Measurements from ENCODE around the gene DNMT1. TPM values are rescaled to one million over a fixed set of nuclear protein-coding genes. Genes with fewer than 3 reads are reported as not detected.
"Not testable (repeated sequence)": the region's sequence is repeated elsewhere in the genome, so short reads cannot be mapped to it uniquely, and the experiment has no call there.

DNMT1 gene
- 100 to 1,000 TPM in 1 of 4 donors, 10 to 100 TPM in 3; 23.3 to 122 (median 42.0) TPM for total RNA-seq

DNA sequence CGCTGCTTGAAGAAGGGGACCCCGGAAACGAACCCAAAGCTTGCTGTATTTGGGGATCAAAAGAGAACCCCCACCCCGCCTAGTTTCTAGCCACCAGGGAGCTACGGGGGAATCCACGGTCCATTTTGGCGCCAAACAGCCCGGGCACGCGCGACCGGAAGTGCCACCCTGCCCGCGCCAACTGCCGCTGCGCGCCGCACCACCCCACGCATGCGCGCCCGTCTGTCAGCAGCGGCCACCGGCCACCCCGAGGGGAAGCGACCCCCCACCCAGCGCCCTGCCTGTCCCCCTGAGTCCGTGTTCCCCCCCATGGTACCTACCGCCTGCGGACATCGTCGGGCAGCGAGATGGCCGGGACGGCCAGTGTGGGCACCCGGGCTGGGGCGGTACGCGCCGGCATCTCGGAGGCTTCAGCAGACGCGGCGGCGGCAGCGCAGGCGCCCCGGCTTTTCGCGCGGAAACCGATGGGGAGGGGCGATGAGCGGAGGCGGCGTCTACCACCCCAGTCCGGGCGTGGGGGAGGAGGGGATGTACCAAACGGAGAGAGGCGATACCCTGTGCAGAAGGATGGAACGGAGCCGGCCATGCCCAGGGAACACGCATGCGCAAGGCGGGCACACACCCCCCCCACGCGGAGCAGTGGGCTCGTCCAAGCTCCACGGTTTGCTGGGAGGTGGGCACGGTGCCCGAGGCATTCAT, at the start of gene DNMT1:
Gene DNMT1, minus strand, starts transcription at position 454 of the 699 bp plus-strand sequence. Its CDS starts 54 bp downstream, at position 400.
- H3K4me3 ChIP-seq = peak within 1 kb of the TSS; percentile 72 to 87 (median 78)
- 1% methylated on average over 23 of the region's 71 CpGs; no CpG with 5 or more reads in 1 of the 2 donors for WGBS, 2 donors (ENCODE audit: low coverage in 1 of 2)
- H3K36me3 ChIP-seq = no peaks in the 10 kb centered on the region
- in situ Hi-C loops (cut with MboI; ENCODE audit: low pct_ligation_motif_present in 1 of 4, low pct_unique_long_range_greater_than_20kb in 1 of 4, low sequenced_read_pairs in 3 of 4) (loop anchor here in 1 of 4 donors (10.0 kb wide), 1 partner anchor 50 kb away; no protein-coding TSS in a partner anchor), intact Hi-C loops (cut with DNase I; ENCODE audit: low total_unique reads) (no loop called here)
- no peaks in the 10 kb centered on the region for H3K9me3 ChIP-seq
- H3K27me3 ChIP-seq = no peaks in the 10 kb centered on the region
- peaks cover 10 to 20% (median 15%) of the 10 kb centered on the region in 4 donors for H3K4me1 ChIP-seq
- peak within 1 kb of the TSS; percentile 88 to 96 (median 92) for H3K27ac ChIP-seq
- TF ChIP-seq EP300 (IDR thresholded peaks at IDR 0.05; ENCODE audit: low read depth) (no peak), POLR2AphosphoS5 (IDR thresholded peaks at IDR 0.05) (peak; percentile 83 to 89 (median 84)), POLR2A (IDR thresholded peaks at IDR 0.05) (peak; percentile 74)
- TF ChIP-seq, protein P1, sequence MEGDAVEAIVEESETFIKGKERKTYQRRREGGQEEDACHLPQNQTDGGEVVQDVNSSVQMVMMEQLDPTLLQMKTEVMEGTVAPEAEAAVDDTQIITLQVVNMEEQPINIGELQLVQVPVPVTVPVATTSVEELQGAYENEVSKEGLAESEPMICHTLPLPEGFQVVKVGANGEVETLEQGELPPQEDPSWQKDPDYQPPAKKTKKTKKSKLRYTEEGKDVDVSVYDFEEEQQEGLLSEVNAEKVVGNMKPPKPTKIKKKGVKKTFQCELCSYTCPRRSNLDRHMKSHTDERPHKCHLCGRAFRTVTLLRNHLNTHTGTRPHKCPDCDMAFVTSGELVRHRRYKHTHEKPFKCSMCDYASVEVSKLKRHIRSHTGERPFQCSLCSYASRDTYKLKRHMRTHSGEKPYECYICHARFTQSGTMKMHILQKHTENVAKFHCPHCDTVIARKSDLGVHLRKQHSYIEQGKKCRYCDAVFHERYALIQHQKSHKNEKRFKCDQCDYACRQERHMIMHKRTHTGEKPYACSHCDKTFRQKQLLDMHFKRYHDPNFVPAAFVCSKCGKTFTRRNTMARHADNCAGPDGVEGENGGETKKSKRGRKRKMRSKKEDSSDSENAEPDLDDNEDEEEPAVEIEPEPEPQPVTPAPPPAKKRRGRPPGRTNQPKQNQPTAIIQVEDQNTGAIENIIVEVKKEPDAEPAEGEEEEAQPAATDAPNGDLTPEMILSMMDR (IDR thresholded peaks at IDR 0.05) = peak in 1 of 5 experiments; percentile 11
- peak; percentile 96 for DNase-seq

DNA sequence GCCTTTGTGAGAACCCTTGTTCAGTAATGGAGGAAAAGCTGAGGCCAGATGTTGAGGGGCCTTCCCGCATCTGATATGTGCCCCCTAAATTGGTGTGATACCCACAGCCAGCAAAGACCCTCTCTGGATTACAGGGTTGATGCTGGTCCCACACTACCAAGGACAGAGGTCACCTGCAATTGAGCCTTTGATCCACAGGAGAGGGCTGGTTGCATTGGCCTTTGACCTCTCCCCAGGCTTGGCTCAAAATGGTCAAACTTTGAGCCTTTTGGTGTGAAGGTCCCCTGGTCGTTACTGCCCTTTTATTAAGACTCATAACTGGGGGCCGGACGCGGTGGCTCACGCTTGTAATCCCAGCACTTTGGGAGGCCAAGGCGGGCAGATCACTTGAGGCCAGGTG, 48.9 kb upstream of the DNMT1 start:
- H3K36me3 ChIP-seq = no peaks in the 10 kb centered on the region
- intact Hi-C loops (cut with DNase I; ENCODE audit: low total_unique reads) (no loop called here), in situ Hi-C loops (cut with MboI; ENCODE audit: low pct_ligation_motif_present in 1 of 4, low pct_unique_long_range_greater_than_20kb in 1 of 4, low sequenced_read_pairs in 3 of 4) (loop anchor here in 2 of 4 donors (10.0 to 25.0 kb wide), 3 partner anchors 49 to 319 kb away; partner anchors contain the start of genes ANGPTL6 (in 1 of the 2), DNMT1 (in 1 of the 2), EIF3G (in 1 of the 2) and P2RY11 (in 1 of the 2))

DNA sequence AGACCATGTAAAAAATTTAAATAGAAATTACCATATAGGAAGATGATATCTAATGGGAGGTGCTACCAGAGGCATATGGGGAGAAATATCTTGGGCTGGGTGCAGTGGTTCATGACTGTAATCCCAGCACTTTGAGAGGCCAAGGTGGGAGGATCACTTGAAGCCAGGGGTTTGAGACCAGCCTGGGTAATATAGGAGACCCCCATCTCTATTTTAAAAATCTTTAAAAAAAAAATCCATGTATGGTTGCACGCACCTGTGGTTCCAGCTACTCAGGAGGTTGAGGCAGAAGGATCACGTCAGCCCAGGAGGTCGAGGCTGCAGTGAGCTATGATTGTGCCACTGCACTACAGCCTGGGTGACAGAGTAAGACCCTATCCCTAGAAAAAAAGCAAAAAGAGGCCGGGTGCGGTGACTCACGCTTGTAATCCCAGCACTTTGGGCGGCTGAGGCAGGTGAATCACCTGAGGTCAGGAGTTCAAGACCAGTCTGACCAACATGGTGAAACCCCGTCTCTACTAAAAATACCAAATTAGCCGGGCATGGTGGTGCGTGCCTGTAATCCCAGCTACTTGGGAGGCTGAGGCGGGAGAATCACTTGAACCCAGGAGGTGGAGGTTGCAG, 47.2 kb upstream of the DNMT1 start:
- H3K27me3 ChIP-seq; intact Hi-C loops (cut with DNase I; ENCODE audit: low total_unique reads); H3K4me3 ChIP-seq; DNase-seq; H3K27ac ChIP-seq; H3K36me3 ChIP-seq; H3K9me3 ChIP-seq: not testable (repeated sequence)
- WGBS, 2 donors (ENCODE audit: low coverage in 1 of 2) = 97% methylated on average over 11 of the region's 11 CpGs; no CpG with 5 or more reads in 1 of the 2 donors
- peaks cover 0 to 13% (median 3%) of the 10 kb centered on the region in 4 donors for H3K4me1 ChIP-seq
- in situ Hi-C loops (cut with MboI; ENCODE audit: low pct_ligation_motif_present in 1 of 4, low pct_unique_long_range_greater_than_20kb in 1 of 4, low sequenced_read_pairs in 3 of 4) = loop anchor here in 2 of 4 donors (10.0 to 25.0 kb wide), 3 partner anchors 47 to 317 kb away; partner anchors contain the start of genes ANGPTL6 (in 1 of the 2), DNMT1 (in 1 of the 2), EIF3G (in 1 of the 2) and P2RY11 (in 1 of the 2)

More for the DNA sequence above, 48.9 kb upstream of the DNMT1 start:
- Histone ChIP-seq H3K27me3 (no peaks in the 10 kb centered on the region), H3K27ac (no peak overlapping the region), H3K4me1 (peaks cover 0 to 4% (median 2%) of the 10 kb centered on the region in 4 donors), H3K9me3 (no peaks in the 10 kb centered on the region), H3K4me3 (no peak overlapping the region)
- TF ChIP-seq POLR2AphosphoS5 (IDR thresholded peaks at IDR 0.05) (no peak), POLR2A (IDR thresholded peaks at IDR 0.05) (no peak), EP300 (IDR thresholded peaks at IDR 0.05; ENCODE audit: low read depth) (no peak)
- TF ChIP-seq, protein P1 (IDR thresholded peaks at IDR 0.05) = no peak
- DNase-seq = no peak
- WGBS, 2 donors (ENCODE audit: low coverage in 1 of 2) = 87% methylated on average over 7 of the region's 7 CpGs; no CpG with 5 or more reads in 1 of the 2 donors

DNA sequence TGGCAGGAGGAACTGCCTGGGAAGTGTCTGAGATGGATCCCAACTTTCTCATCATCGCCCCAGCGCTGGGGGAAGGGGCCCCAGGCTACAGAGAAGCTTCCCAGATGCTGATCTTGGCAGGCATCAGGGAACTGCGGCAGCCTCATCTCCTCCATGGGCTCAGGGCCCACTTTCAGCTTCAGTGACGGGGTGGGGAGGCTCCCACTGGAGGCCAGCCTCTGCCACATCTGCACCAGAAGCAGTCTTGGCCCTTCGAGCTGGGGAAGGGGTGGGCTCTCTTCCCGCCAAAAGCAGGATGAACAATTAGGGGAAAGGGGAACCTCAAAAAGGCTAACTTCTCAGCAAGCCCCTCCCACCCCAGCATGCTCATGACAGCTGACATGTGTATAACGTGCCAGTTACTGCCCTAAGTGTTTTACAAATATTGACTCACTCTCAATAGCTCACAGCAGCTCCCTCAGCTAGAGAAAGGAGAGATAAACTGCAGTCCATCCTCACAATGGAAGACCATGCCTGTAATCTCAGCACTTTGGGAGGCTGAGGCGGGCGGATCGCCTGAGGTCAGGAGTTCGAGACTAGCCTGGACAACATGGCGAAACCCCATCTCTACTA, 43.5 kb upstream of the DNMT1 start:
- TF ChIP-seq, protein P1 (IDR thresholded peaks at IDR 0.05) = no peak
- peak; percentile 22 to 39 (median 34) for TF ChIP-seq POLR2AphosphoS5 (IDR thresholded peaks at IDR 0.05)
- no peaks in the 10 kb centered on the region for H3K27me3 ChIP-seq
- peak overlapping the region; percentile 59 to 76 (median 70) for H3K27ac ChIP-seq
- no peak overlapping the region for H3K4me3 ChIP-seq
- in situ Hi-C loops (cut with MboI; ENCODE audit: low pct_ligation_motif_present in 1 of 4, low pct_unique_long_range_greater_than_20kb in 1 of 4, low sequenced_read_pairs in 3 of 4) = loop anchor here in 2 of 4 donors (10.0 to 25.0 kb wide), 2 partner anchors 126 to 133 kb away; partner anchors contain the start of genes ANGPTL6 (in 2 of the 2), PPAN (in 2 of the 2), EIF3G (in 1 of the 2) and P2RY11 (in 1 of the 2)
- H3K36me3 ChIP-seq = no peaks in the 10 kb centered on the region
- 30 to 70% methylated on average over 2 to 11 of the region's 12 CpGs for WGBS, 2 donors (ENCODE audit: low coverage in 1 of 2)
- intact Hi-C loops (cut with DNase I; ENCODE audit: low total_unique reads) = loop anchor here (10.0 kb wide), 1 partner anchor 123 kb away; the partner anchor contains the start of genes EIF3G and P2RY11
- no peaks in the 10 kb centered on the region for H3K9me3 ChIP-seq
- H3K4me1 ChIP-seq = peaks cover 0 to 13% (median 3%) of the 10 kb centered on the region in 4 donors
- peak; percentile 49 for DNase-seq

Data from transverse colon (tissue), 4 donors.